ENCODE results near the gene EDARADD. TPM values are rescaled to one million over a fixed set of nuclear protein-coding genes. Genes with fewer than 3 reads are reported as not detected.

EDARADD gene
- polyA plus RNA-seq, 1 donor (not counting 4 experiments of a cell fraction or from before 2014, with no cell fraction given), result 12.3 TPM

DNA sequence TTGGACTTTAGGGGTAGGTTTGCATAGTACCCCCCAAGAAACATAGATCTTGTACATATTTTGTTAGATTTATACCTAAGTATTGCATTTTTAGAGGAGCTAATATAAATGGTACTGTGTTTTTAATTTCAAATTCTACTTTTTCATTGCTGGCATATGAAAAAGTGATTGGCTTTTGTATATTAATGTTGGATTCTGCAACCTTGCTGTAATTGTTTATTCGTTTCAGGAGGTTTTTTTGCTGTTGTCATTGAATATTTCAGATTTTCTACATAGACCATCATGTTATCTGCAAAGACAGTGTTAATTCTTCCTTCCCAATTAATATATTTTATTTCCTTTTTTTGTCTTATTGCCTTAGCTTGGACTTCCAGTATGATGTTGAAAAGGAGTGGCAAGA, 23.0 kb upstream of the EDARADD start:
- Histone ChIP-seq H3K9ac (ENCODE audit: control insufficient read depth, extremely low read depth, insufficient read depth, low read length) (no peak overlapping the region), H3K27me3 (ENCODE audit: control insufficient read depth, extremely low read depth, insufficient read depth, low read length) (no peaks in the 10 kb centered on the region), H4K20me1 (ENCODE audit: control insufficient read depth, extremely low read depth, insufficient read depth, low read length) (no peaks in the 10 kb centered on the region), H3K79me2 (ENCODE audit: control insufficient read depth, insufficient read depth, low read length) (no peaks in the 10 kb centered on the region), H3K4me3 (ENCODE audit: control insufficient read depth in 2 of 3, extremely low read depth in 1 of 3, insufficient read depth in 2 of 3, low read depth in 1 of 3, low read length in 3 of 3) (no peak overlapping the region), H3K9me3 (ENCODE audit: control insufficient read depth, low read depth, low read length) (no peaks in the 10 kb centered on the region), H3K4me2 (ENCODE audit: control insufficient read depth, extremely low read depth, insufficient read depth, low read depth, low read length) (no peak overlapping the region), H2AFZ (ENCODE audit: control insufficient read depth, low read length) (no peak overlapping the region), H3K4me1 (ENCODE audit: control insufficient read depth, extremely low read depth, insufficient read depth, low read length) (no peaks in the 10 kb centered on the region), H3K27ac (ENCODE audit: control insufficient read depth, insufficient read depth, low read length) (no peak overlapping the region), H3K36me3 (ENCODE audit: control insufficient read depth in 2 of 2, extremely low read depth in 1 of 2, insufficient read depth in 2 of 2, low read length in 2 of 2) (no peaks in the 10 kb centered on the region), H3K9me1 (ENCODE audit: control insufficient read depth, extremely low read depth, insufficient read depth, low read length) (no peaks in the 10 kb centered on the region)
- TF ChIP-seq, protein P1, sequence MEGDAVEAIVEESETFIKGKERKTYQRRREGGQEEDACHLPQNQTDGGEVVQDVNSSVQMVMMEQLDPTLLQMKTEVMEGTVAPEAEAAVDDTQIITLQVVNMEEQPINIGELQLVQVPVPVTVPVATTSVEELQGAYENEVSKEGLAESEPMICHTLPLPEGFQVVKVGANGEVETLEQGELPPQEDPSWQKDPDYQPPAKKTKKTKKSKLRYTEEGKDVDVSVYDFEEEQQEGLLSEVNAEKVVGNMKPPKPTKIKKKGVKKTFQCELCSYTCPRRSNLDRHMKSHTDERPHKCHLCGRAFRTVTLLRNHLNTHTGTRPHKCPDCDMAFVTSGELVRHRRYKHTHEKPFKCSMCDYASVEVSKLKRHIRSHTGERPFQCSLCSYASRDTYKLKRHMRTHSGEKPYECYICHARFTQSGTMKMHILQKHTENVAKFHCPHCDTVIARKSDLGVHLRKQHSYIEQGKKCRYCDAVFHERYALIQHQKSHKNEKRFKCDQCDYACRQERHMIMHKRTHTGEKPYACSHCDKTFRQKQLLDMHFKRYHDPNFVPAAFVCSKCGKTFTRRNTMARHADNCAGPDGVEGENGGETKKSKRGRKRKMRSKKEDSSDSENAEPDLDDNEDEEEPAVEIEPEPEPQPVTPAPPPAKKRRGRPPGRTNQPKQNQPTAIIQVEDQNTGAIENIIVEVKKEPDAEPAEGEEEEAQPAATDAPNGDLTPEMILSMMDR (optimal IDR thresholded peaks at IDR 0.05 in 1 of 3, IDR thresholded peaks at IDR 0.05 in 1 of 3, conservative IDR thresholded peaks at IDR 0.05 in 1 of 3; ENCODE audit: extremely low read depth in 1 of 3, insufficient read depth in 2 of 3, low read length in 3 of 3), result no peak
- no peak for TF ChIP-seq EZH2 (IDR thresholded peaks at IDR 0.05; ENCODE audit: low read length)
- DNase-seq (ENCODE audit: low read depth, low spot score) (no peak), FAIRE-seq (no peak)
- dilution Hi-C loops (cut with MboI; ENCODE audit: extremely low pct_ligation_motif_present, low sequenced_read_pairs), result no loop called here

DNA sequence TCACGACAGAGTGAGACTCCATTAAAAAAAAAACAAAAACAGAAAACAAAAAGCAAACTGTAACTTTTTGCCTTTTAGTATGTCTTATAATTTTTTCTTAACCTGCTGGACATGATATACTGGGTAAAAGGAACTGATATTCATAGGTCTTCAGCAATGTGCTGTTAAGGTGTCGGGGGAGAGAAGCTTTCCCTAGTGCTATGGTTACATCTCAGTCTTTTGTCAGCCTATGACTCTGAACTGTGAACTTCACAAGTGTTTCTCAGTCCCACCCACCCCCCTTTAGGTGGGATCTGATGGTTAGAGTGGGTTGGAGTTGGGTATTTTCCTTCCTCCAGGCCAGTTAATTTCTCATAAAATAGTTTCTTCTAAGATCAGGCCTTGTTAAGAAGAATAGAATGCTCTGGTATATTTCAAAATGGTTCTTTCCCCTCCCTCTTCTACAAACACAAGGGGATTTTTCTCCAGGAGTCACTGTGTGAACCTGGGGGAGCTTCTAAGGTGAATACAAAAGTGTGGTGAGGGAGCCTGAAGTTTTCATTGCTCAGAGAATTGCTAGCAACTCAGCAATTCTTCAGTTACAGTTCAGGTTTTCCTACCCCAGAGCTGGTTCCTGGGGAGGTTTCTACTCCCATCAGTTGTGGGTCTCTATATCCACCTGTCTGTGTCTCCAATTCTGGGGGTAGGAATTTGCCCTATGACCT, 16.1 kb upstream of the EDARADD start:
- H2AFZ ChIP-seq (ENCODE audit: control insufficient read depth, low read length), result no peak overlapping the region
- H4K20me1 ChIP-seq (ENCODE audit: control insufficient read depth, extremely low read depth, insufficient read depth, low read length), result no peaks in the 10 kb centered on the region
- no peak overlapping the region for H3K4me2 ChIP-seq (ENCODE audit: control insufficient read depth, extremely low read depth, insufficient read depth, low read depth, low read length)
- dilution Hi-C loops (cut with MboI; ENCODE audit: extremely low pct_ligation_motif_present, low sequenced_read_pairs), result no loop called here
- H3K27ac ChIP-seq (ENCODE audit: control insufficient read depth, insufficient read depth, low read length), result no peak overlapping the region
- FAIRE-seq (no peak), DNase-seq (ENCODE audit: low read depth, low spot score) (no peak)
- TF ChIP-seq, protein P1 (optimal IDR thresholded peaks at IDR 0.05 in 1 of 3, IDR thresholded peaks at IDR 0.05 in 1 of 3, conservative IDR thresholded peaks at IDR 0.05 in 1 of 3; ENCODE audit: extremely low read depth in 1 of 3, insufficient read depth in 2 of 3, low read length in 3 of 3), result no peak
- no peak for TF ChIP-seq EZH2 (IDR thresholded peaks at IDR 0.05; ENCODE audit: low read length)
- H3K9me1 ChIP-seq (ENCODE audit: control insufficient read depth, extremely low read depth, insufficient read depth, low read length), result no peaks in the 10 kb centered on the region
- H3K9me3 ChIP-seq (ENCODE audit: control insufficient read depth, low read depth, low read length), result no peaks in the 10 kb centered on the region
- H3K4me3 ChIP-seq (ENCODE audit: control insufficient read depth in 2 of 3, extremely low read depth in 1 of 3, insufficient read depth in 2 of 3, low read depth in 1 of 3, low read length in 3 of 3), result no peak overlapping the region
- H3K27me3 ChIP-seq (ENCODE audit: control insufficient read depth, extremely low read depth, insufficient read depth, low read length), result no peaks in the 10 kb centered on the region
- no peaks in the 10 kb centered on the region for H3K36me3 ChIP-seq (ENCODE audit: control insufficient read depth in 2 of 2, extremely low read depth in 1 of 2, insufficient read depth in 2 of 2, low read length in 2 of 2)
- no peaks in the 10 kb centered on the region for H3K4me1 ChIP-seq (ENCODE audit: control insufficient read depth, extremely low read depth, insufficient read depth, low read length)
- H3K9ac ChIP-seq (ENCODE audit: control insufficient read depth, extremely low read depth, insufficient read depth, low read length), result no peak overlapping the region
- no peaks in the 10 kb centered on the region for H3K79me2 ChIP-seq (ENCODE audit: control insufficient read depth, insufficient read depth, low read length)

All from keratinocyte (primary cell).